Thymus (tissue), 11 donors: ENCODE results near the gene PXDN. TPM values are rescaled to one million over a fixed set of nuclear protein-coding genes. Genes with fewer than 3 reads are reported as not detected.
A peak's percentile ranks its signal among the peaks of the same experiment; 100 is the strongest.
"Not testable (repeated sequence)": the region's sequence is repeated elsewhere in the genome, so short reads cannot be mapped to it uniquely, and the experiment has no call there.

Source experiments
- DNase-seq, 9 donors: peaks; one replicate each; pipeline ENCODE4 v3.0.0-alpha.2; 2013; ENCODE audit warnings: low spot score in 9 of 9, low read depth in 6 of 9, missing footprints in 1 of 9
- H3K27ac ChIP-seq, 2 donors: one replicate each; pipeline ENCODE4 v1.5.1; 2013; ENCODE audit warnings: control low read depth in 1 of 2, low read depth in 1 of 2, low read length in 1 of 2, mild to moderate bottlenecking in 1 of 2, moderate library complexity in 1 of 2
- H3K27me3 ChIP-seq, 2 donors: one replicate each; pipeline ENCODE4 v1.5.1; 2013; ENCODE audit warnings: low read length in 1 of 2; ENCODE audit not compliant: control insufficient read depth in 2 of 2, insufficient read depth in 1 of 2
- H3K36me3 ChIP-seq, 2 donors: one replicate each; pipeline ENCODE4 v1.5.1; 2013; ENCODE audit warnings: low read length in 1 of 2, mild to moderate bottlenecking in 1 of 2, moderate library complexity in 1 of 2; ENCODE audit not compliant: control insufficient read depth in 2 of 2, insufficient read depth in 2 of 2
- H3K4me1 ChIP-seq, 2 donors: one replicate each; pipeline ENCODE4 v1.5.1; 2013; ENCODE audit warnings: low read length in 2 of 2; ENCODE audit not compliant: control insufficient read depth in 2 of 2, insufficient read depth in 2 of 2
- H3K4me3 ChIP-seq, 2 donors: one replicate each; pipeline ENCODE4 v1.5.1; 2013; ENCODE audit warnings: low read length in 2 of 2, control low read depth in 1 of 2, mild to moderate bottlenecking in 1 of 2
- H3K9me3 ChIP-seq, 2 donors: one replicate each; pipeline ENCODE4 v1.5.1; 2013; ENCODE audit warnings: low read length in 1 of 2, mild to moderate bottlenecking in 1 of 2; ENCODE audit not compliant: control insufficient read depth in 2 of 2, insufficient read depth in 1 of 2
- WGBS: extraction: QIAGEN DNeasy Blood & Tissue Kit; methylation state at CpG from one replicate; pipeline ENCODE4 v1.1.7; 2013; 5-methylcytosine and 5-hydroxymethylcytosine counted together
- polyA plus RNA-seq: library from polyadenylated mRNA; stranded (reverse); fragments of 200-250 nt; gene quantifications from one replicate; pipeline ENCODE4 v1.2.3, GENCODE V29; 2013
- total RNA-seq: library from RNA; stranded (reverse); fragments of 120-200 nt; gene quantifications from one replicate; pipeline ENCODE4 v1.2.4, GENCODE V29; 2013
- donor health status: healthy.

PXDN gene
- total and polyA plus RNA-seq, 2 donors, result 3.1 to 6.4 TPM

DNA sequence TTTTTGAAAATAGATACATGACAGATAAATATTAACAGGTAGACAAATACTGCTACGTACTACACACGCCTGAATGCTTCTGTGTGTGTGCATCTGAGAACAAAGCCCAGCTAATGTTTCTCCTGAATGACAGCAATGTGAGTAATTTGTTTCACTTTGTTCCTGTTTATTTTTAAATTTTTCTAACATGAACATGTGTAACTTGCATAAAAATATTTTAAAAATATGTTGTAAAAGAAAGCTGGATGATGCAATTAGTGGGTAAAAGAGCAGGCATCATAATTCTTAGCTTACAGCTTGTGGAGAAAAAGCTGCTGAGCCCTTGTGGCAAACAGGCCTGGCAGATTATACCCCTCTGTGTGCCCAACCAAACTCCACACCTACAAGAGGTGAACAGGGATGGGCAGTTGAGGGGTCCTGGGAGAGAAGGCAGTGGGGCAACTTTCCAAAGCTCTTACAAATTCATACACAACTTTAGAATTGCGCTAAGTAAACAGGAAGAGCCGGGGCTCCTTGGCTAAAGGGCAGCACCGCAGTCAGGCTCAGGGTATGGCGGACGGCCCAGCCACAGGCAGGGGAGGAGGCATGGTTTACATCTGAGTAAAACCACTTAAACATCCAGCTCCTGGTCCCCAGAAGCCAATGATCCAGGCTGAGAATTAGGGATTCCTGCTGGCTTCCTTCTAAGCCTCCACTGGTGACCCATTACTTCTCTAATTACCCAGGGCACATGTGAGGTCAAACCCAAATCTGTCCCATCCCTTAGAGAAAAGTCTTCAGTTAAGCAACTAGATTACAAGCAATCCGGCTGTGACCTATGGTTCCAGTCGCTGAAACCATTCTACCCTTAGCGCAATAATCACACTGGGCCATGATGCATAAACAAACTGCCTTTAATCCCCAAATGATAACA is 14.0 kb downstream of the PXDN start:
- Histone ChIP-seq H3K4me3 (no peak overlapping the region), H3K27ac (peak overlapping the region in 1 of 2 donors; percentile 25), H3K4me1 (peaks cover 0 to 6% of the 10 kb centered on the region in 2 donors), H3K36me3 (no peaks in the 10 kb centered on the region), H3K27me3 (no peaks in the 10 kb centered on the region), H3K9me3 (no peaks in the 10 kb centered on the region)
- 82% methylated on average over 10 of the region's 10 CpGs for WGBS
- no peak for DNase-seq

DNA sequence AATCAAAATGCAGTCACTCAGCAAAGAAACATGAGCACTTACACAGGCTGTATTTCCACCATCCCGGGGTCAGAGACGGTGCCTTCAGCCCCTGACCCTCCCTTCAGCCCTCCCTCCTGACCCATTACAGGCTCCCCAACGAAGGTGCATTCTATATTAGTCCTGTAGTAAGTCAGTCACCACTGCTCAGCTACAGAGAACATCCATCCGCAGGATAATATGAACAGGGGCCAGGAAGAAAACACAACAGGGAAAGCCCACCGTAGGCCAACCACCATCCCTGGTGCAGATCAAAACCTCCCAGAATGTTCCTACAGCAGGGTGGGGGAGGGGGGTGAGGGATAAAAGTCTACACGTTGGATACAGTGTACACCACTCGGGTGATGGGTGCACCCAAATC is 15.1 kb downstream of the PXDN start:
- Histone ChIP-seq H3K4me1 (peaks cover 0 to 6% of the 10 kb centered on the region in 2 donors), H3K9me3 (no peaks in the 10 kb centered on the region), H3K27ac (no peak overlapping the region), H3K27me3 (no peaks in the 10 kb centered on the region), H3K4me3 (no peak overlapping the region), H3K36me3 (no peaks in the 10 kb centered on the region)
- 90% methylated on average over 7 of the region's 7 CpGs for WGBS
- DNase-seq, result no peak

- 81% methylated on average over 14 of the region's 14 CpGs for WGBS
- no peak overlapping the region for H3K27ac ChIP-seq
- no peaks in the 10 kb centered on the region for H3K27me3 ChIP-seq
- H3K4me1 ChIP-seq, result peaks cover 0 to 6% of the 10 kb centered on the region in 2 donors
- peak in 1 of 9 donors; percentile 57 for DNase-seq
- H3K4me3 ChIP-seq, result no peak overlapping the region
- no peaks in the 10 kb centered on the region for H3K36me3 ChIP-seq
- H3K9me3 ChIP-seq, result no peaks in the 10 kb centered on the region
Observed at GRCh38 chr2:1728821-1729220, 15.5 kb downstream of the PXDN start.

GRCh38 chr2:1727796-1728474 is 16.4 kb downstream of the PXDN start:
- Histone ChIP-seq H3K36me3 (no peaks in the 10 kb centered on the region), H3K4me3 (no peak overlapping the region), H3K27me3 (no peaks in the 10 kb centered on the region), H3K9me3 (no peaks in the 10 kb centered on the region), H3K4me1 (peaks cover 0 to 6% of the 10 kb centered on the region in 2 donors), H3K27ac (no peak overlapping the region)
- DNase-seq, result no peak
- WGBS, result 96% methylated on average over 16 of the region's 16 CpGs

GRCh38 chr2:1727101-1727771 is 17.1 kb downstream of the PXDN start:
- Histone ChIP-seq H3K9me3 (no peaks in the 10 kb centered on the region), H3K4me3 (no peak overlapping the region), H3K4me1 (peaks cover 0 to 6% of the 10 kb centered on the region in 2 donors), H3K36me3 (no peaks in the 10 kb centered on the region), H3K27me3 (no peaks in the 10 kb centered on the region), H3K27ac (no peak overlapping the region)
- 90% methylated on average over 22 of the region's 22 CpGs for WGBS
- DNase-seq, result no peak

GRCh38 chr2:1726558-1726957 is 17.8 kb downstream of the PXDN start:
- Histone ChIP-seq H3K4me1 (peaks cover 0 to 6% of the 10 kb centered on the region in 2 donors), H3K9me3 (no peaks in the 10 kb centered on the region), H3K27ac (no peak overlapping the region), H3K27me3 (no peaks in the 10 kb centered on the region), H3K4me3 (no peak overlapping the region), H3K36me3 (no peaks in the 10 kb centered on the region)
- DNase-seq, result no peak
- 91% methylated on average over 3 of the region's 3 CpGs for WGBS

DNA sequence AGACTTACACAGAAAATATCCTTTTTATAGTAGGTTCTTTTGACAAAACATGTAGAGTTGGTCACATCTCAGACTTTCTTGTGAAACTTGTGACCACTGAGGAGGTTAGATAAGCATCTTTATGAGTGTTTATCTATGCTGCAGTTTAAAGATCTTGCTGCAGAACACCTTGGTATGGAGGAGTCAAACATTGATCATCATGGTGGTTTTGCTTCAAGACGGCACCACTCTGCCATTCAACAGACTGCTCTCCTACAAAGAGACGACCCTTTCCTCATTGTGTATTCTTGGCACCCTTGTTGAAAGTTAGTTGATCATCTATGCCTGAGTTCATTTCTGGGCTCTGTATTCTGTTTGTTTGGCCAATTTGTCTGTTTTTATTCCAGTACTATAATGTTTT is 20.0 kb downstream of the PXDN start:
- H3K36me3 ChIP-seq, H3K9me3 ChIP-seq, H3K4me3 ChIP-seq, DNase-seq, H3K27me3 ChIP-seq, H3K27ac ChIP-seq, H3K4me1 ChIP-seq: not testable (repeated sequence)
- 92% methylated on average over 2 of the region's 2 CpGs for WGBS

- DNase-seq, result no peak
- Histone ChIP-seq H3K4me1 (no peaks in the 10 kb centered on the region), H3K9me3 (no peaks in the 10 kb centered on the region), H3K27ac (no peak overlapping the region), H3K36me3 (no peaks in the 10 kb centered on the region), H3K4me3 (no peak overlapping the region), H3K27me3 (no peaks in the 10 kb centered on the region)
- 93% methylated on average over 4 of the region's 4 CpGs for WGBS
Observed at GRCh38 chr2:1723397-1724042, 20.8 kb downstream of the PXDN start.
